Loucy (cell line): ENCODE measurements around the gene CIB4.

Source experiments
- H2AFZ ChIP-seq: fragments of 200-600 bp; sonication (generic); 2 replicates; pipeline ENCODE4 v1.6.0; 2016; ENCODE audit warnings: antibody characterized with exemption, mild to moderate bottlenecking, low read length, moderate library complexity
- H3F3A ChIP-seq: fragments of 200-600 bp; 2 replicates; pipeline ENCODE4 v1.6.0; 2016; ENCODE audit warnings: antibody characterized with exemption, low read depth, mild to moderate bottlenecking
- H3K27me3 ChIP-seq: fragments of 200-600 bp; sonication (generic); 2 replicates; pipeline ENCODE4 v1.6.1; 2014; ENCODE audit warnings: low read length, mild to moderate bottlenecking; ENCODE audit not compliant: insufficient read depth, poor library complexity, severe bottlenecking
- H3K36me3 ChIP-seq: fragments of 200-600 bp; sonication (generic); 2 replicates; pipeline ENCODE4 v1.6.1; 2016; ENCODE audit warnings: low read length; ENCODE audit not compliant: insufficient read depth
- H3K4me1 ChIP-seq: fragments of 200-600 bp; sonication (generic); 2 replicates; pipeline ENCODE4 v1.5.1; 2014; ENCODE audit warnings: low read length, mild to moderate bottlenecking; ENCODE audit not compliant: insufficient read depth, poor library complexity, severe bottlenecking
- H3K4me2 ChIP-seq: fragments of 200-600 bp; sonication (generic); 2 replicates; pipeline ENCODE4 v1.6.0; 2014; ENCODE audit warnings: antibody characterized with exemption, low read length, low read depth, mild to moderate bottlenecking; ENCODE audit not compliant: poor library complexity, severe bottlenecking
- H3K4me3 ChIP-seq: fragments of 200-600 bp; sonication (generic); 2 replicates; pipeline ENCODE4 v1.5.1; 2014; ENCODE audit warnings: low read length, mild to moderate bottlenecking, mixed read lengths; ENCODE audit not compliant: poor library complexity, severe bottlenecking
- H3K79me2 ChIP-seq: fragments of 200-600 bp; sonication (generic); 2 replicates; pipeline ENCODE4 v1.6.1; 2014; ENCODE audit warnings: low read length; ENCODE audit not compliant: insufficient read depth
- H3K9ac ChIP-seq: fragments of 200-600 bp; sonication (generic); 2 replicates; pipeline ENCODE4 v1.6.0; 2014; ENCODE audit warnings: mild to moderate bottlenecking, low read depth, low read length, moderate library complexity; ENCODE audit not compliant: poor library complexity, severe bottlenecking
- H3K9me2 ChIP-seq: fragments of 200-600 bp; sonication (generic); replicated peaks from 2 replicates; pipeline ENCODE4 v1.6.1; 2016; ENCODE audit warnings: low read depth, low read length, mixed read lengths
- H3K9me3 ChIP-seq: fragments of 200-600 bp; sonication (generic); 2 replicates; pipeline ENCODE4 v1.6.1; 2014; ENCODE audit warnings: mild to moderate bottlenecking, antibody characterized with exemption, low read length, low read depth; ENCODE audit not compliant: insufficient read depth
- H4K20me1 ChIP-seq: fragments of 200-600 bp; sonication (generic); 2 replicates; pipeline ENCODE4 v1.6.0; 2014; ENCODE audit warnings: antibody characterized with exemption, low read length, mild to moderate bottlenecking; ENCODE audit not compliant: insufficient read depth, poor library complexity, severe bottlenecking
- CTCF ChIP-seq: fragments of 200-600 bp; sonication (generic); conservative IDR thresholded peaks from 2 replicates; pipeline ENCODE4 v1.5.1; 2014; ENCODE audit warnings: mild to moderate bottlenecking, antibody characterized with exemption, low read length
- EZH2phosphoT487 ChIP-seq: fragments of 200-600 bp; IDR thresholded peaks from 2 replicates; pipeline ENCODE4 v1.6.1; 2018; ENCODE audit warnings: antibody characterized with exemption, mild to moderate bottlenecking, moderate library complexity, borderline replicate concordance

The CIB4 gene

GRCh38 chr2:26581991-26582842, 58.9 kb downstream of the CIB4 start:
- Histone ChIP-seq H4K20me1 (no peaks in the 10 kb centered on the region), H3K27me3 (no peaks in the 10 kb centered on the region), H3K4me1 (no peaks in the 10 kb centered on the region), H3K4me3 (no peak overlapping the region), H3K9me2 (no peaks in the 10 kb centered on the region), H3K4me2 (no peak overlapping the region), H3K9ac (no peak overlapping the region), H3K9me3 (no peaks in the 10 kb centered on the region), H2AFZ (no peak overlapping the region), H3K36me3 (no peaks in the 10 kb centered on the region), H3F3A (no peaks in the 10 kb centered on the region), H3K79me2 (no peaks in the 10 kb centered on the region)
- TF ChIP-seq EZH2phosphoT487 (no peak), CTCF (no peak)

GRCh38 chr2:26581266-26581990, 59.7 kb downstream of the CIB4 start:
- H3K4me1 ChIP-seq = no peaks in the 10 kb centered on the region
- no peaks in the 10 kb centered on the region for H3K9me2 ChIP-seq
- no peak overlapping the region for H3K4me3 ChIP-seq
- no peaks in the 10 kb centered on the region for H3K79me2 ChIP-seq
- H3K9me3 ChIP-seq = no peaks in the 10 kb centered on the region
- H3K36me3 ChIP-seq = no peaks in the 10 kb centered on the region
- H4K20me1 ChIP-seq = no peaks in the 10 kb centered on the region
- TF ChIP-seq EZH2phosphoT487 = no peak
- TF ChIP-seq CTCF = no peak
- no peaks in the 10 kb centered on the region for H3K27me3 ChIP-seq
- no peak overlapping the region for H2AFZ ChIP-seq
- H3K9ac ChIP-seq = no peak overlapping the region
- no peaks in the 10 kb centered on the region for H3F3A ChIP-seq
- H3K4me2 ChIP-seq = no peak overlapping the region

GRCh38 chr2:26580751-26581150, 60.4 kb downstream of the CIB4 start:
- H3K4me3 ChIP-seq = no peak overlapping the region
- H3K36me3 ChIP-seq = no peaks in the 10 kb centered on the region
- no peaks in the 10 kb centered on the region for H3K9me2 ChIP-seq
- H3F3A ChIP-seq = no peaks in the 10 kb centered on the region
- no peaks in the 10 kb centered on the region for H4K20me1 ChIP-seq
- no peak overlapping the region for H3K4me2 ChIP-seq
- H3K79me2 ChIP-seq = no peaks in the 10 kb centered on the region
- H3K4me1 ChIP-seq = no peaks in the 10 kb centered on the region
- TF ChIP-seq CTCF (no peak), EZH2phosphoT487 (no peak)
- no peak overlapping the region for H2AFZ ChIP-seq
- H3K27me3 ChIP-seq = no peaks in the 10 kb centered on the region
- H3K9ac ChIP-seq = no peak overlapping the region
- no peaks in the 10 kb centered on the region for H3K9me3 ChIP-seq
